HG03280 (cell line): ENCODE data around the gene GPC3.
"Not testable (repeated sequence)": the region's sequence is repeated elsewhere in the genome, so short reads cannot be mapped to it uniquely, and the experiment has no call there.

Experiments
- ATAC-seq: cut with Tn5 transposase; IDR thresholded peaks from one replicate; pipeline ENCODE4 v1.9.1; 2021; ENCODE audit warnings: mild to moderate bottlenecking, moderate library complexity; ENCODE audit not compliant: unreplicated experiment

The GPC3 gene

DNA sequence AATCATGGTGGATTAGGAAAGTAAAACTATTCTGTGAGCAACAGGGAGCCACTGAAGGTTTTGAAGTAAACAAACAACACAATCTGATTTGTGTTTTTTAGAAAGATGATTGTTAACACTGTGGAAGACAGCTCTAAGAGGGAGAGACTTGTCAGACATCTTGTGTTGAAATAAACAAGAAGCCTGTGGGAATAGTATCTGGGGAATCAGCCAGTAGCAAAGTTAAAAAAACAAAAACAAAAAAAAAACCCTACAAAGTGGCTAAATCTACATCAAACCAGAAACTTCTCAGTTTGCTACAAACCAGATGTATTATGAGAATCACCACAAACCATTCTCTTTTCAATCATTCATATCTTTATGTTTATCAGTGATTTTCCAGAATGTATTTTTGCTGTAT lies 444.4 kb downstream of the GPC3 start:
- ATAC-seq = no peak

DNA sequence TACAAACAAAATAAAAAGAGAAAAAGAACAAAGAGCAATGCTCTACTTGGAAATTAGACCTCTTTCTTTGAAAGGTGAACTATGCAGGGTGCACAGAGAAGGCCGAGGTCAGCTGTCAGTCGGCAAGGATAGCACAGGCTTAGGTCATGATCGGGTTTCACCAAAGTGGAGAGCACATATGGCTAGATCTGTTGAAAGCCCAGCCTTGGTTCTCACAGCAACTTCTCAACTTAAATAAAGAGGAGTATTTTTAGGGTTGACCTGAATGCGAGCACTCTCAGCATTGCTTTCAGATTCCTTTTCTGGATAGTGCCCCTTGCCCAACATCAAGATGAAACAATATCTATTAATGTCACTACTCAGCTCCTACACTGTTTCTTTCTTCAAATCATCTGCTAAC lies 447.2 kb downstream of the GPC3 start:
- no peak for ATAC-seq

DNA sequence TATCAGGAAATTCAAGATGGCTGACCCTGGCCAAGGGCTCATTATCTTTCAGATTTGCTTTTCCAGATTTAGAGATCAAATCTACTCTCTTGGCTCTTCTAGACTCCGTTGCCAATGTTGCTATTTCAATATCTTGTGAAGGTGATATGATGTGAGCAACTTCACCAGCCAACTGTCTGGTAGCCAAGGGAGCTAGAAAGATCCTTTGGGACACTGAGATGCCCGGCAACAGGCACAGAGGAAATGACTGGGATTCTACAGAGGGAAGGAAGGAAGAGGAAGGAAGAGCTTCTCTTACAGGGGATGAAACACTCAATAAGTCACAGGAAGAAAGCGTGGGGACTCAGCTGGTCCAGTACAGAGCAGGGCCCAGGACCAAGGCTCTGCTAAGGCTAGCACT lies 448.3 kb downstream of the GPC3 start:
- ATAC-seq = no peak

DNA sequence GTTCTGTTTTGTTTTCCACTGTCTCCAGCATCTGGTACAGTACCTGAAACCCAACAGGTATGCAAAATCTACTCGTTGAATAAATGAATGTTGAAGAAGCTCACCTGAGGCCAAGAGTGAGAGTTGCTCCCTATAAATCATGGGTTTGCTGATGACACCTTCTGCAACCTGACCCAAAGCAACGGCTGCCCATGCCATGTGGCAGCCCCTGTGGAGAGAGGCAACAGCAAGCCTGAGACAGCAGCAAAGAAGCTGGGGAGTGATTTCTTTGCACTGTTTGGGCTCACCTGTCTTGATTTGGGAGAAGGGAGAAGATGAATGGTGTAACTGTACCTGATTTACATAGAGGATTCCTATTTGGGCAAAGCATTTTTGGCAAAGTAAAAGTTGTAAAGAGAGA lies 450.3 kb downstream of the GPC3 start:
- no peak for ATAC-seq

DNA sequence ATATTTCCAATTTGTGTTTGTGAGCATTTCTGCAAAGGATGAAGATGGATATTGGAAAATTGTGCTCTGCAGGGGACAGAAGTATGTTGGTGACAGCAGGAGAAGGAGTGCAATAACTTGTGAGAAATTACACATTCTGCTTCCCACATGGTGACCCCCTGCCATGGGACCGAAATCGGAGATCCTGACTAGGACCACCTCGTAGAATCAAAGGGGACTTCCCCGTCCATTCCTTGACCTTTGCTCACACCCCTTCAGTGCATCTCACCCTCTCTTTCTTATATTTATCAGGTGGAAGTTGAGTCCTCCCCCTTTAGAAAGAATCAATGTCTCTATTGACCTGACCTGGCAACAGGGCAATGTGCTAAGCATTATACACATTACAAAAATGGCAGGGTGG lies 451.2 kb downstream of the GPC3 start:
- no peak for ATAC-seq

- no peak for ATAC-seq
Observed at GRCh38 chrX:133533249-133533648, 452.1 kb downstream of the GPC3 start.

DNA sequence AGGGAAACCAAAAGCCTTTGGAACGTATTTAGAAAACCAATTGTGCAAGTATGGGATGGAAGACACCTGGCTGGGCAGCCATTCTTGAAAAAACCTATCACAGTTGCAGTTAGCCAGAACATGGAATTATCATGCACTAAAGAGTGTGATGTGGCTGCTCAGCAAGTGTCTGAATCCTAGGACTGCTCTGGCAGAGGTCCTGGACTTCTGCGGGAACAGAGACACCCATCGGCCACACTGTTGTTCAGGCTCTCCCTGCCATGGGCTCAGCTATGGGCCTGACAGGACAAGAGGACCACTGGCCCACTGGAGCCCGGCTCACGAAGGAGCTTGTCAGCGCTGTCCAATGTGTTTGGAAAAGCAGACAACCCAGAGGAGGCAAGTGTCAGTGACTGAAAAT lies 454.4 kb downstream of the GPC3 start:
- no peak for ATAC-seq

- ATAC-seq = no peak
Observed at GRCh38 chrX:133529578-133529977, 455.8 kb downstream of the GPC3 start.

- no peak for ATAC-seq
Observed at GRCh38 chrX:133527825-133528224, 457.6 kb downstream of the GPC3 start.

- ATAC-seq = no peak
Observed at GRCh38 chrX:133527415-133527814, 458.0 kb downstream of the GPC3 start.

DNA sequence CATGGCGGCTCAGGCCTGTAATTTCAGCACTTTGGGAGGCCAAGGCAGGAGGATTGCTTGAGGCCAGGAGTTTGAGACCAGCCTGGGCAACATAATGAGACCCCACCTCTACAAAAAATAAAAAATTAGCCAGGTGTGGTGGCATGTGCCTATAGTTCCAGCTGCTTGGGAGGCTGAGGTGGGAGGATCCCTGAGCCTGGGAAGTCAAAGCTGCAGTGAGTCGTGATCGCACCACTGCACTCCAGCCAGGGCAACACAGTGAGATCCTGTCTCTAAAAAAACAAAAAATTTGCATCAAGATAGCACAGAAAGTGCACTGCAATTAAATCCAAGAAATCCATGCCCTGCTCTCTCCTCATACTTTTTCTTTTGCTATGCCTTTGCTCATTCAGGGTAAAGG lies 458.6 kb downstream of the GPC3 start:
- not testable (repeated sequence) for ATAC-seq

DNA sequence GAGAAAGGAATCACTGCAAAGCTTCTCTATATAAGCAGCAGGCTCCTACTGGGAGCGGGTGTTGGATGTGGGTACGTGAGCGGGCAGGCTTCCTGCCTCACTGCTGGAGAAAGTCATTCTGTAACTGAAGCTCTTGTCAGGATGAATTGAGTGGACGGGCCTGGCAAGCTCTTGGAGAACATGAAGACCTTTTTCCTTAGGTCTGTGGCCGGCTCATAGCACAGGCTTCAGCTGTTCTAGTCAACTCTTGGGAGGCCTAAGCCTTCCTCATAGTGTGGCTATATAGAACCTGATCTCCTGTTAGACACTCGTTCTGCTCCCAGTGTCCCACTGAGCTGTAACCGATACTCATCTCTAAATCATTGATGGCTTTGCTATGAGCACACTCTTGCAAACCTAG lies 461.9 kb downstream of the GPC3 start:
- no peak for ATAC-seq

DNA sequence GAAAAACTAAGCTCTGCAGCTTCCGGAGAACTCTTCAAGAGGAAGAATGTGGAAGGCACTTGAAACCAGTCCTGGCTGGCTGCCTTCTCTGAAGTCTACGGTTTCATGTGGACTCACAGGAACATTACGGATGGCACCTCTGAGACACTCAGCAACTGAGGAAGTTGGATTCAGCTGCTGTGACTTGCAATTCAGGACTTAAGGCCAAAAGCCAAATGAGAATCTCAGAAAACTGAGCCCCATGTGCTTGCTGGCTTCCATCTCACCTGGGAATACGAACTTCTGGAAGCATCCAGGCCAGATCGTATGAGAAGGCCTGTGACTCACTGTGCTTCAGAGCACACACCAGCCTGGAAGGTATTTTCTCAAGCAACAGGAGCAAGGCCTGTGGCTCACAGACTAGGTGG lies 462.3 kb downstream of the GPC3 start:
- no peak for ATAC-seq

- ATAC-seq = no peak
Observed at GRCh38 chrX:133516686-133517085, 468.7 kb downstream of the GPC3 start.

- ATAC-seq = no peak
Observed at GRCh38 chrX:133514486-133514885, 470.9 kb downstream of the GPC3 start.

DNA sequence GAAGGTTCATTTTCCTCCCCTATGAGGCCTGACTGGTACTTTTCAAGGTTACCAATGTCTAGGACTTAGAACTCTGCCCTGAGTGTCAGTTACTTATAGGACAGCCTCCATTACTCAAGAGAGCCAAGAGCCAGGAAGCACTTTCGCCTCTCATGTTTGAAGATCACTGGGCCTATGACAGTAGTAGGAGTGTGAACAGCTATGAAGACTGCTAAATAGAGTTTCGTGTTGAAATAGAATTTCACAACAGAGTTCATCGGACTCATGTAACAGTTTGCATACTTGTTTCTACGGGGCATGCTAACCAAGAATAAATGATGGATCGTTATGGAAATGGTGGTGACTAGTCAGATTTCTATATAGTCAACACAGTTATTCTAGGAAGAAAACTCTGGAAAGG lies 472.3 kb downstream of the GPC3 start:
- ATAC-seq = no peak

DNA sequence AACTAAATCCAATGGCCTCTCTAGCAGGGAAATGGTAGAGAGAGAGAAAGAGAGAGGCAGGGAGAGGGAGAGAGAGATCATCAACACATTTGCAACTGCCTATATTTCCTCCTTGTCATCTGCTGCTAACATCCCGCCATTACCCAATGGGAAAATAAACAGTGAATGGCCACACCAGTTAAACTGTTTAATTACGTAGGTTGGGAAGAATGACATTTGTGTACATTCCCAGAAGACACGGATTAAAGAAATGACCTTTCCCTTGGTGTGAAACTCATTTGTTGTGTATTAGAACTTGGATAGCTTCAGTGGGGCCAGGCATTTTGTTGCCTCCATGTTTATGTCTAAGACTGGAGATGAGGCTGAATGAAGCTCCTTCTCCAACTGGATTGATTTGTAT lies 474.4 kb downstream of the GPC3 start:
- ATAC-seq = no peak

DNA sequence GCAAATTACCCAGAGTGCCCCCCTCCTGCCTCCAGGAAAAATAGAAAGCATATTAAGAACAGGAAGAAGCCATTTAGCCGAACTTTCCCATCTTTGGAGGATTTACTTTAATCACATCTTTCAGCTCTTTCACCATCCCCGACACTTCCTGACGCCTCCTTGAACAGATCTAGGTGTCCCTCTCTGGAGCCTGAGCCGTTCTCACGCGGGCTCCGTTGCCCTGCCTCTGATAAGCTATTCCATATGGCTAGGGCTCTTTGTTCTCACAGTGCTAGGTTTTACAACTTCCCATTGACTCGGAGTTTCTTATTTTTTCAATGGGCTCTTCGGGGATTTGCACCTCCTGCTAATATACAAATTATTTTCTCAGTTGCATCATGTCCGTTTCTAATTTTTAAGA lies 488.0 kb downstream of the GPC3 start:
- ATAC-seq = no peak

GRCh38 chrX:133495464-133496391 lies 489.7 kb downstream of the GPC3 start:
- ATAC-seq = no peak

DNA sequence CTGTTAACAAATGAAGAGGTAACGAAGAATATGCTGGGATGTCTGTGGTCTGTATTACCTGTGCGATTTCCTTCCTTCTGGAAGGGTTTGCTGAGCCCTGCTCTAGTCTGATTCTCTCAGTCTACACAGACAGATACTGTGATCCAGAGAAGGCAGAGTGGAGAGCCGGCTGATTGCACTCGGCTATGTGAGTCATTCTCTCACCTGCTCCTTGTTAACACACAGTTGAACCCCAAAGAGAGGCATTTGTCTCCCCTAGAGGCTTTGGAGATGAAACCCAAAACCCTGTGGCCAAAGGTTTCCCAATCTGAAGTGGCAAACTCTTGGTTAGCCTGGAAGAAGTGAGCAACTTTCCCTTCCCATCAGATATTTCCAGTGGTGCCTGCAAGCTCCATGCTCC lies 492.0 kb downstream of the GPC3 start:
- ATAC-seq = no peak

GRCh38 chrX:133490955-133491354 lies 494.4 kb downstream of the GPC3 start:
- no peak for ATAC-seq
